Panc1 (cell line): ENCODE results near the gene IFIT1. TPM values are rescaled to one million over a fixed set of nuclear protein-coding genes. Genes with fewer than 3 reads are reported as not detected.

Source experiments
- ATAC-seq: fragments of 200-7000 bp; cut with Tn5 transposase; 2 replicates; pipeline ENCODE4 v1.9.1; 2020; ENCODE audit warnings: mild to moderate bottlenecking, moderate library complexity
- BruUV-seq: library from RNA; stranded (reverse); fragments of 400-500 nt; replicated peaks from 2 replicates; lab custom pipeline; 2021; lab: Mats Ljungman, UMichigan
- CTCF ChIA-PET: fragments of 300-600 bp; sonication (Branson Sonifier 250); formaldehyde crosslinking; loops from one replicate; lab custom pipeline; 2022; ENCODE audit warnings: antibody characterized with exemption; lab: Charles Lee
- POLR2A ChIA-PET: fragments of 300-600 bp; sonication (Branson Sonifier 250); formaldehyde crosslinking; loops from one replicate; lab custom pipeline; 2022; ENCODE audit warnings: antibody characterized with exemption; lab: Charles Lee
- DNase-seq: peaks from one replicate; pipeline ENCODE4 v3.0.0-alpha.2; 2010; ENCODE audit warnings: low read depth, low spot score
- H3K27ac ChIP-seq: 2 replicates; pipeline ENCODE4 v1.5.1; 2011; ENCODE audit warnings: mild to moderate bottlenecking, low read length, inconsistent platforms
- H3K27me3 ChIP-seq: fragments of 200-500 bp; sonication (Bioruptor generic); 2 replicates; pipeline ENCODE4 v1.6.0; 2014; ENCODE audit warnings: low read length, inconsistent platforms; ENCODE audit not compliant: control insufficient read depth, insufficient read depth
- H3K36me3 ChIP-seq: fragments of 200-500 bp; sonication (Bioruptor generic); 2 replicates; pipeline ENCODE4 v1.5.1; 2014; ENCODE audit warnings: inconsistent platforms, mild to moderate bottlenecking, low read length, moderate library complexity; ENCODE audit not compliant: control insufficient read depth, insufficient read depth
- H3K4me1 ChIP-seq: 2 replicates; pipeline ENCODE4 v1.5.1; 2011; ENCODE audit warnings: inconsistent platforms, mild to moderate bottlenecking, low read length, moderate library complexity; ENCODE audit not compliant: control insufficient read depth, insufficient read depth
- H3K4me3 ChIP-seq, 2 experiments: 2 replicates each; pipeline ENCODE4 v1.5.1; 2011 to 2012; ENCODE audit warnings: low read depth in 2 of 2, low read length in 2 of 2, mild to moderate bottlenecking in 2 of 2, inconsistent platforms in 1 of 2, moderate library complexity in 1 of 2
- H3K9me3 ChIP-seq: fragments of 200-500 bp; sonication (Bioruptor generic); 2 replicates; pipeline ENCODE4 v1.5.1; 2014; ENCODE audit warnings: low read depth, mild to moderate bottlenecking, inconsistent platforms, low read length, moderate library complexity; ENCODE audit not compliant: control insufficient read depth, insufficient read depth
- POLR2AphosphoS5 ChIP-seq: IDR thresholded peaks from 2 replicates; pipeline ENCODE4 v1.6.1; 2012; ENCODE audit warnings: mild to moderate bottlenecking, low read depth, low read length, moderate library complexity
- SIN3A ChIP-seq: IDR thresholded peaks from 2 replicates; pipeline ENCODE4 v1.6.1; 2012; ENCODE audit warnings: low read depth, mild to moderate bottlenecking, low read length, moderate library complexity, borderline replicate concordance; ENCODE audit not compliant: insufficient read depth
- TCF7L2 ChIP-seq: IDR thresholded peaks from 2 replicates; pipeline ENCODE4 v1.6.1; 2011; ENCODE audit warnings: mild to moderate bottlenecking, low read depth, low read length, inconsistent platforms
- in situ Hi-C: cut with HindIII; loops from 2 replicates; pipeline ENCODE4 v1.10.0; 2016; ENCODE audit warnings: low sequenced_read_pairs, low pct_unique_long_range_greater_than_20kb
- intact Hi-C: fragments of 100-400 bp; cut with micrococcal nuclease; formaldehyde crosslinking; loops from one replicate; pipeline ENCODE4 v1.10.0; 2022; ENCODE audit not compliant: unreplicated experiment
- total RNA-seq: library from RNA; stranded (reverse); gene quantifications from one replicate; pipeline ENCODE4 v1.2.1, GENCODE V29; 2021; ENCODE audit not compliant: unreplicated experiment
- TF ChIP-seq, protein P1 (sequence below): fragments of 450-650 bp; IDR thresholded peaks from 2 replicates; pipeline ENCODE4 v1.5.1; 2017; ENCODE audit warnings: mild to moderate bottlenecking
- TF ChIP-seq, protein P2 (sequence below), 2 experiments: IDR thresholded peaks; 2 replicates each; pipeline ENCODE4 v1.6.1; 2011 to 2012; ENCODE audit warnings: low read depth in 2 of 2, control low read depth in 1 of 2, low read length in 1 of 2, mild to moderate bottlenecking in 1 of 2, moderate library complexity in 1 of 2; ENCODE audit not compliant: insufficient read depth in 1 of 2

Gene IFIT1
- total RNA-seq, 1 experiment from 2014 or later, result 43.8 TPM

DNA sequence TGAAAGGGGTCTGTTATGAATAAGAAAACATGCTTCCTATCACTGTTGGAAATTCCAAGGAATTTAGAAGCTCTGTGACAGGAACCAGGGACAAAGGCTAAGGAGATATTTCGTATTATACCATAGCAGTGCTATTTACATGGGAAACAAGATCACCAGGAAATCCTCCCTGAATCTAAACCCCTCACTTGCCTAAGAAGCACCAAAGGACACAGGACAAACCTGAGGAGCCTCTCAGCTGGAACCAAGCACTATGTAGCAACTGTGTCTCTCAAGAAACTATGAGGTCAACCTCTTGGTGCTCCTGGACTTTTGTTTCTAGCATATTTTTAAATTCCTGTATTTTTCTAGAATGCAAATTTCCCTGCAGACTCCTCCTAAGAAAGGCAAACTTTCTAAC lies 35.3 kb upstream of the IFIT1 start:
- in situ Hi-C loops, result no loop called here
- Histone ChIP-seq H3K36me3 (no peaks in the 10 kb centered on the region), H3K27ac (no peak overlapping the region), H3K4me1 (peaks cover 5% of the 10 kb centered on the region), H3K27me3 (no peaks in the 10 kb centered on the region), H3K4me3 (no peak overlapping the region), H3K9me3 (no peaks in the 10 kb centered on the region)
- ATAC-seq (no peak), DNase-seq (no peak)
- TF ChIP-seq POLR2AphosphoS5 (no peak), SIN3A (no peak)
- TF ChIP-seq, protein P1, sequence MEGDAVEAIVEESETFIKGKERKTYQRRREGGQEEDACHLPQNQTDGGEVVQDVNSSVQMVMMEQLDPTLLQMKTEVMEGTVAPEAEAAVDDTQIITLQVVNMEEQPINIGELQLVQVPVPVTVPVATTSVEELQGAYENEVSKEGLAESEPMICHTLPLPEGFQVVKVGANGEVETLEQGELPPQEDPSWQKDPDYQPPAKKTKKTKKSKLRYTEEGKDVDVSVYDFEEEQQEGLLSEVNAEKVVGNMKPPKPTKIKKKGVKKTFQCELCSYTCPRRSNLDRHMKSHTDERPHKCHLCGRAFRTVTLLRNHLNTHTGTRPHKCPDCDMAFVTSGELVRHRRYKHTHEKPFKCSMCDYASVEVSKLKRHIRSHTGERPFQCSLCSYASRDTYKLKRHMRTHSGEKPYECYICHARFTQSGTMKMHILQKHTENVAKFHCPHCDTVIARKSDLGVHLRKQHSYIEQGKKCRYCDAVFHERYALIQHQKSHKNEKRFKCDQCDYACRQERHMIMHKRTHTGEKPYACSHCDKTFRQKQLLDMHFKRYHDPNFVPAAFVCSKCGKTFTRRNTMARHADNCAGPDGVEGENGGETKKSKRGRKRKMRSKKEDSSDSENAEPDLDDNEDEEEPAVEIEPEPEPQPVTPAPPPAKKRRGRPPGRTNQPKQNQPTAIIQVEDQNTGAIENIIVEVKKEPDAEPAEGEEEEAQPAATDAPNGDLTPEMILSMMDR, result no peak
- TF ChIP-seq, protein P2, sequence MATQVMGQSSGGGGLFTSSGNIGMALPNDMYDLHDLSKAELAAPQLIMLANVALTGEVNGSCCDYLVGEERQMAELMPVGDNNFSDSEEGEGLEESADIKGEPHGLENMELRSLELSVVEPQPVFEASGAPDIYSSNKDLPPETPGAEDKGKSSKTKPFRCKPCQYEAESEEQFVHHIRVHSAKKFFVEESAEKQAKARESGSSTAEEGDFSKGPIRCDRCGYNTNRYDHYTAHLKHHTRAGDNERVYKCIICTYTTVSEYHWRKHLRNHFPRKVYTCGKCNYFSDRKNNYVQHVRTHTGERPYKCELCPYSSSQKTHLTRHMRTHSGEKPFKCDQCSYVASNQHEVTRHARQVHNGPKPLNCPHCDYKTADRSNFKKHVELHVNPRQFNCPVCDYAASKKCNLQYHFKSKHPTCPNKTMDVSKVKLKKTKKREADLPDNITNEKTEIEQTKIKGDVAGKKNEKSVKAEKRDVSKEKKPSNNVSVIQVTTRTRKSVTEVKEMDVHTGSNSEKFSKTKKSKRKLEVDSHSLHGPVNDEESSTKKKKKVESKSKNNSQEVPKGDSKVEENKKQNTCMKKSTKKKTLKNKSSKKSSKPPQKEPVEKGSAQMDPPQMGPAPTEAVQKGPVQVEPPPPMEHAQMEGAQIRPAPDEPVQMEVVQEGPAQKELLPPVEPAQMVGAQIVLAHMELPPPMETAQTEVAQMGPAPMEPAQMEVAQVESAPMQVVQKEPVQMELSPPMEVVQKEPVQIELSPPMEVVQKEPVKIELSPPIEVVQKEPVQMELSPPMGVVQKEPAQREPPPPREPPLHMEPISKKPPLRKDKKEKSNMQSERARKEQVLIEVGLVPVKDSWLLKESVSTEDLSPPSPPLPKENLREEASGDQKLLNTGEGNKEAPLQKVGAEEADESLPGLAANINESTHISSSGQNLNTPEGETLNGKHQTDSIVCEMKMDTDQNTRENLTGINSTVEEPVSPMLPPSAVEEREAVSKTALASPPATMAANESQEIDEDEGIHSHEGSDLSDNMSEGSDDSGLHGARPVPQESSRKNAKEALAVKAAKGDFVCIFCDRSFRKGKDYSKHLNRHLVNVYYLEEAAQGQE (IDR thresholded peaks at IDR 0.05; ENCODE audit: insufficient read depth in 1 of 2, low read depth in 2 of 2, low read length in 1 of 2), result no peak
- ChIA-PET CTCF (no interaction called here), POLR2A (no interaction called here)
- no TSS peak for BruUV-seq
- intact Hi-C loops, result no loop called here

DNA sequence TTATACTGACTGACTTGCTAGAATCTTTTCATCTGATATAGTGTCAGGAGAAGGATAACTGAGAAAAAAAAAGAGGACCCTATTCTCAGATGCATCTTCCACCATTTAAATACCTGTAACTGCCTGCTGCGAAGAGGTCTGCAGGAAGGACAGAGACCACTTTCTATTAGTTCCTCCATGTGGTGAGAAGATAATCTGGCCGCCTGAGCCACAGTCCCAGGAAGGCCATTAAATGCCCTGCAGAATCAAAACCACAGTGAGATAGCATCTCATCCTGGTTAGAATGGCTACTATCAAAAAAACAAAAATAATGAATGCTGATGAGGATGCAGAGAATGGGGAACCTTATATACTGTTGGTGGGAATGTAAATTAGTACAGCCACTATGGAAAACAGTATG lies 34.4 kb upstream of the IFIT1 start:
- ATAC-seq, result no peak
- BruUV-seq, result no TSS peak
- no peak for DNase-seq
- POLR2A ChIA-PET, result no interaction called here
- H3K27me3 ChIP-seq, result no peaks in the 10 kb centered on the region
- H3K9me3 ChIP-seq, result no peaks in the 10 kb centered on the region
- CTCF ChIA-PET, result no interaction called here
- H3K4me3 ChIP-seq, result no peak overlapping the region
- TF ChIP-seq POLR2AphosphoS5 (no peak), SIN3A (no peak), TCF7L2 (no peak)
- TF ChIP-seq, protein P1, result no peak
- TF ChIP-seq, protein P2 (IDR thresholded peaks at IDR 0.05; ENCODE audit: insufficient read depth in 1 of 2, low read depth in 2 of 2, low read length in 1 of 2), result no peak
- in situ Hi-C loops (no loop called here), intact Hi-C loops (no loop called here)
- H3K27ac ChIP-seq, result no peak overlapping the region
- no peaks in the 10 kb centered on the region for H3K36me3 ChIP-seq
- no peaks in the 10 kb centered on the region; the same call in 1 of the 2 replicates for H3K4me1 ChIP-seq
